ENCODE measurements around the gene HOOK2. TPM values are rescaled to one million over a fixed set of nuclear protein-coding genes. Genes with fewer than 3 reads are reported as not detected.

The HOOK2 gene
- total RNA-seq, 1 donor: 21.7 TPM

GRCh38 chr19:12777217-12778016 lies 2.1 kb upstream of the HOOK2 start:
- Histone ChIP-seq H3K27me3 (ENCODE audit: insufficient read depth, low read length) (no peaks in the 10 kb centered on the region), H3K36me3 (ENCODE audit: insufficient read depth, low read length) (no peaks in the 10 kb centered on the region), H4K20me1 (ENCODE audit: insufficient read depth, low read length) (no peaks in the 10 kb centered on the region), H3K4me1 (ENCODE audit: insufficient read depth, low read length) (peaks cover 36% of the 10 kb centered on the region), H3K9me3 (ENCODE audit: low read depth, low read length) (no peaks in the 10 kb centered on the region), H3K27ac (ENCODE audit: low read depth, low read length) (peak overlapping the region; percentile 98), H3K79me2 (ENCODE audit: insufficient read depth, low read length) (no peaks in the 10 kb centered on the region), H3K4me2 (ENCODE audit: insufficient read depth, low read length) (peak overlapping the region; percentile 100), H3K4me3 (ENCODE audit: insufficient read depth, low read length) (peak overlapping the region; percentile 84), H2AFZ (ENCODE audit: low read length) (peak overlapping the region; percentile 86)
- peak; percentile 99 for DNase-seq (ENCODE audit: insufficient read length, low spot score, missing footprints)
- peak; percentile 82 for TF ChIP-seq CTCF (IDR thresholded peaks at IDR 0.05; ENCODE audit: extremely low read depth, low read depth, low read length)

GRCh38 chr19:12773571-12773970 lies 1.8 kb downstream of the HOOK2 start:
- Histone ChIP-seq H3K4me2 (ENCODE audit: insufficient read depth, low read length) (no peak overlapping the region), H3K4me3 (ENCODE audit: insufficient read depth, low read length) (no peak overlapping the region)

GRCh38 chr19:12772323-12772722 lies 3.0 kb downstream of the HOOK2 start:
- H3K9me3 ChIP-seq (ENCODE audit: low read depth, low read length): no peaks in the 10 kb centered on the region
- no peak overlapping the region for H3K4me3 ChIP-seq (ENCODE audit: insufficient read depth, low read length)
- no peaks in the 10 kb centered on the region for H3K27me3 ChIP-seq (ENCODE audit: insufficient read depth, low read length)
- H3K27ac ChIP-seq (ENCODE audit: low read depth, low read length): no peak overlapping the region
- no peaks in the 10 kb centered on the region for H3K36me3 ChIP-seq (ENCODE audit: insufficient read depth, low read length)
- no peak for TF ChIP-seq CTCF (IDR thresholded peaks at IDR 0.05; ENCODE audit: extremely low read depth, low read depth, low read length)
- peak; percentile 76 for DNase-seq (ENCODE audit: insufficient read length, low spot score, missing footprints)
- no peaks in the 10 kb centered on the region for H3K79me2 ChIP-seq (ENCODE audit: insufficient read depth, low read length)
- H2AFZ ChIP-seq (ENCODE audit: low read length): no peak overlapping the region
- no peaks in the 10 kb centered on the region for H4K20me1 ChIP-seq (ENCODE audit: insufficient read depth, low read length)
- H3K4me2 ChIP-seq (ENCODE audit: insufficient read depth, low read length): no peak overlapping the region
- peaks cover 19% of the 10 kb centered on the region for H3K4me1 ChIP-seq (ENCODE audit: insufficient read depth, low read length)

More at GRCh38 chr19:12773571-12773970, 1.8 kb downstream of the HOOK2 start:
- Histone ChIP-seq H3K27ac (ENCODE audit: low read depth, low read length) (no peak overlapping the region), H4K20me1 (ENCODE audit: insufficient read depth, low read length) (no peaks in the 10 kb centered on the region), H3K4me1 (ENCODE audit: insufficient read depth, low read length) (peaks cover 23% of the 10 kb centered on the region), H3K9me3 (ENCODE audit: low read depth, low read length) (no peaks in the 10 kb centered on the region), H3K27me3 (ENCODE audit: insufficient read depth, low read length) (no peaks in the 10 kb centered on the region), H3K36me3 (ENCODE audit: insufficient read depth, low read length) (no peaks in the 10 kb centered on the region), H2AFZ (ENCODE audit: low read length) (no peak overlapping the region), H3K79me2 (ENCODE audit: insufficient read depth, low read length) (no peaks in the 10 kb centered on the region)
- DNase-seq (ENCODE audit: insufficient read length, low spot score, missing footprints): peak; percentile 95
- peak; percentile 54 for TF ChIP-seq CTCF (IDR thresholded peaks at IDR 0.05; ENCODE audit: extremely low read depth, low read depth, low read length)

- Histone ChIP-seq H3K27me3 (ENCODE audit: insufficient read depth, low read length) (no peaks in the 10 kb centered on the region), H3K36me3 (ENCODE audit: insufficient read depth, low read length) (no peaks in the 10 kb centered on the region), H2AFZ (ENCODE audit: low read length) (no peak overlapping the region), H4K20me1 (ENCODE audit: insufficient read depth, low read length) (no peaks in the 10 kb centered on the region), H3K4me1 (ENCODE audit: insufficient read depth, low read length) (peaks cover 17% of the 10 kb centered on the region), H3K9me3 (ENCODE audit: low read depth, low read length) (no peaks in the 10 kb centered on the region), H3K79me2 (ENCODE audit: insufficient read depth, low read length) (no peaks in the 10 kb centered on the region), H3K4me3 (ENCODE audit: insufficient read depth, low read length) (no peak overlapping the region), H3K4me2 (ENCODE audit: insufficient read depth, low read length) (no peak overlapping the region), H3K27ac (ENCODE audit: low read depth, low read length) (no peak overlapping the region)
- TF ChIP-seq CTCF (IDR thresholded peaks at IDR 0.05; ENCODE audit: extremely low read depth, low read depth, low read length): no peak
- DNase-seq (ENCODE audit: insufficient read length, low spot score, missing footprints): peak; percentile 50
Observed at GRCh38 chr19:12770922-12771321, 4.4 kb downstream of the HOOK2 start.
